Left renal cortex interstitium (tissue), 4 donors: Measurements from ENCODE around the gene ARID1B. TPM values are rescaled to one million over a fixed set of nuclear protein-coding genes. Genes with fewer than 3 reads are reported as not detected.

Experiments
- DNase-seq, 4 donors: peaks; one replicate each; pipeline ENCODE4 v3.0.0-alpha.2; 2013; ENCODE audit warnings: low read depth in 4 of 4, low spot score in 2 of 4, missing footprints in 1 of 4
- polyA plus RNA-seq, 4 donors: library from polyadenylated mRNA; unstranded; fragments of 120-200 nt; gene quantifications; one replicate each; pipeline ENCODE4 v1.2.1, GENCODE V29; 2013; ENCODE audit not compliant: insufficient read length in 4 of 4

Gene ARID1B
- polyA plus RNA-seq, 4 donors = 68.2 to 91.4 (median 76.9) TPM

DNA sequence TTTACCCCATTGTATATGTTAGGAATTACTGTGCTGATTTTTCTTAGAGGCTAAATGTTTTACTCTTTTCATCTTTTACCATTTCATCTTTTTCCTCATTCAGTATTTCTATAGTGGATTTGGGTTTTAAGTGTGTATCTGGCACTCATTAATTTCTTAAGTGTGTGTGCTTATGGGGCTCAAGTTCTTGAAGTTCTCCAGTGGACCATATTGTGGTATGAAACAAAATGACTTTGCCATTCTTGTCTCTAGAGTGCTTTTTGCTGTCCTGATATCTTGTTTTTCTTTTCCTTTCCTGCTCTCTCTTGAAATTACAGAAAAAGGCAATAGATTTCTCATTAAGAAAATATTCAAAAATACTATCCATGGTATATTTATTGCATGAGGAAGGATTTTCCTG is 123.1 kb downstream of the ARID1B start:
- DNase-seq = no peak

DNA sequence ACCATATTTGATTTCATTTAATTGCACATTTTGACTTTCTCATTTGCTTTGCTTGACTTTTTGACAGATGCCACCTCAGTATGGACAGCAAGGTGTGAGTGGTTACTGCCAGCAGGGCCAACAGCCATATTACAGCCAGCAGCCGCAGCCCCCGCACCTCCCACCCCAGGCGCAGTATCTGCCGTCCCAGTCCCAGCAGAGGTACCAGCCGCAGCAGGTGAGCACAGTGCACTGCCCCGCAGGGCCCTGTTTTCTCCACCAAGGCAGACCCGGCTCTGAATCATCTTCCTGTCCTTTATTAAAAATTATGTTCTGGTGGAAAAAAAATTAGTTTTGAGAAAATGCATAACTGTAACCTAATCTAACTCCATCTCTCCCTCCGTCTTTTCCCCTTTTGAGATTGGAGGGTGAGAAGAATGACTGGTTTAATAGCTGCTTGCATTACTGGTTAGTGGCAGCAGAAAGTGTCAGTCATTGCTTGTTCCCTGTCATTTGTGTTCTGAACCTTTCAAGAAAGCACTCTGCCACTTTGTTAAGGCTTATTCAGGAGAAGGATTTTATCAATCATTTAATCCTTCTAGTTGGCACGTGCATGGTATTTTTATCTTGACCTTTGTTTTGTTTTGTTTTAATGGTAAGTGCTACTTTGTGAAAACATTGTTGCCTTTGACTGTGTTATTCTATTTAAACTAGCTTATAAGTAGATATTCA is 124.3 kb downstream of the ARID1B start:
- no peak for DNase-seq

DNA sequence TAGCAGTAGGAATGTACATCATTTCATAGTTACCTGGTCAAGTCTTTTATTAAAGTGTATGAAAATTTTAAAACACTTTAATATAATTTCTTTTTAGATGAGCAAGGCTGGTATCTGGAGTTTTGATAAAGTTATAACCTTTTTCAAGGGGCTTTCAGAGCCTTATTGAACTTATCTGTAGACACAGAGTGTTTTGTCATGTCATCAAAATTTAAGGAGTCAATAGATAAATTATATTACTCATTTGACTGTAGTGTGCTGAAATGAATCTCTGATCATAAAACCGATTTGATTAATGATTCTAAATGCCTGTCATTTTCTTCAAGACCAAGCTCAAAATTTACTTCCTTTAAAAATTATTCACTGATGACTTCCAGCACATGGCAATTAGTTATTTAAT is 125.6 kb downstream of the ARID1B start:
- no peak for DNase-seq

- DNase-seq = no peak
Measured at GRCh38 chr6:156904176-156904967, 127.2 kb downstream of the ARID1B start.

DNA sequence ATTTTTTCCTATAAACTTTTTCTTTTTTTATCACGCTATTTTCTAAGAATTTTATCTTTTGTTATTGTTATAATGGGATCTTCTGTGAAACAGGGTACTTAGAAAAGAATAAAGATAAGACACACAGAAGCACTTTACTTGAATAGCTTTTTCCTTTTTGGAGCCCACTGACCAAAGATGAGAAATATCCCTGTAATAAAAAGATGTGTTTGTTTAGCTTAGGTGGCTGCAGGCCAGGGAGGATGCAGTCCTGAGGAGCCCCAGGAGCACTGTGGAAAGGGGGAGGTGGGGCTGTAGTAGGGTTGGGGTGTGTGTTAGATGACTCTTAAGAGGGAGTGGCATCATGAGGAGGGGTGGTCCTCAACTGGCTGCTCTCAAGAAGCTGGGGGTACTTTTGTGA is 128.6 kb downstream of the ARID1B start:
- DNase-seq = no peak

- no peak for DNase-seq
Measured at GRCh38 chr6:156906451-156906850, 129.3 kb downstream of the ARID1B start.

DNA sequence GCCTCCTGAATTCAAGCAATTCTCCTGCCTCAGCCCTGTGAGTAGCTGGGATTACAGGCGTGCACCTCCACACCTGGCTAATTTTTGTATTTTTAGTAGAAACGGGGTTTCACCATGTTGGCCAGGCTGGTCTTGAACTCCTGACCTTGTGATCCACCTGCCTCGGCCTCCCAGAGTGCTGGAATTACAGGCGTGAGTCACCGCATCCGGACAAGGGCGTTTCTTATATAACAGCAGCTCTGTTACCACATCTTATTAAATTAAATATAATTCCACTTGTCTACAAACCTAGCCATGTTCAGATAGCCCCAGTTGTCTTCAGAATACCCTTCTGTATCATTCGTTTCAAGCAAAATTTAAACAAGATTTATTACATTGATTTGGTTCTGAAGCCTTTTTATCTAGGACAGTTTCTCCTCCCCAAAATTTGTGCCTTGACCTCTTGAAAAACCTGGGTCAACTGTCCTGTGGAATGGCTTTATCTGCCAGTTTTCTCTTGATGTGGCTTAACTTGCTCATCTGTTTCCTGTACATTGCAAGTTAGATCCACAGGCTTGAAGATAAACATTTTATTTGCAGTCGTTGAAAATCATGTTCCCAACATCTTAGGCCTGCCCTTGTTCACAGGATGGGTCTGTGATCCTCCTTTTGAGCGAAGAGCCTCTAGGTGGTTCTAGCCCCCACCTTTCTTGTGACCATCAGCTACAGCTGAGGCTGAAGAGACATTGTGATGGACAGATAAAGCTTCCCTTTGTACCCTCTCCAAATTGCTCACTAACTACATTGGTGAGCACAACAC is 132.2 kb downstream of the ARID1B start:
- DNase-seq = no peak

GRCh38 chr6:156910011-156910334 is 132.8 kb downstream of the ARID1B start:
- DNase-seq = no peak

DNA sequence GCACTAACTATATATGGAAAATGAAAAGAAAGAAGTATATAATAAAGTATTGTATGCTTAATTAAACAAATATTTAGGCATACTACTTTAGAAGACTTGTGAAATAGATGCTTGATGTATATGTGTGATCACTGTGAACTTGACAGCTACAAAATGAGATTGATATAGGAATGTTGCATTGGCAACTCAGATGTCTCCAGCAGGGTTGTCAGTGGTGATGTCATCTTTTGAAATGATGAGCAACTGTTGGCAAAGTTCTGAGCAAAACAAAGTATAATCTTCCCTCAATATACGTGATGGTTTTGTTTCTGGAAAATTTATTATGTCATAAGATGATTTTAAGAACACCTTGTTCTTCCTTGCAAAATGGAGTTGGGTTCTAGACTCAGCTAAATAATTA is 133.8 kb downstream of the ARID1B start:
- DNase-seq = no peak

- no peak for DNase-seq
Measured at GRCh38 chr6:156911581-156911980, 134.4 kb downstream of the ARID1B start.

DNA sequence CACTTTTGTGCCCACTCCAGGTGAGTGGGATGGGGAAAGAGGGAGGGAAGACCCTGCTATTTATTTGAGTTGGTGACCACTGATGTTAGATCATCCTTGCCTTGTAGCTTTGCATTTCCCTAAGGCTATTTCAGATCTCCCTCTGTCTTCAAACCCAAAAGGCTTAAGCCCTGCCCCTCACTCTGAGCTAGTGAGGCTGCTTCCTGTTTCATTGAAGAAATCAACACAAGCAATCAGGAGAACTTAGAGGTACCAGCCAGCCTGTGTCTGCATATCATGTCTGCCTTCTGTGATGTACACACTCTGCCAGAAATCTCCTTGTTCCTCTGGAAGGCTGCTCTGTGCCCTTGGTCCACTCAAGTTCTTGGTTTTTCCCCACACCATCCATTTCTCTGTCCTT is 135.3 kb downstream of the ARID1B start:
- no peak for DNase-seq

GRCh38 chr6:156914181-156914580 is 137.0 kb downstream of the ARID1B start:
- no peak for DNase-seq

DNA sequence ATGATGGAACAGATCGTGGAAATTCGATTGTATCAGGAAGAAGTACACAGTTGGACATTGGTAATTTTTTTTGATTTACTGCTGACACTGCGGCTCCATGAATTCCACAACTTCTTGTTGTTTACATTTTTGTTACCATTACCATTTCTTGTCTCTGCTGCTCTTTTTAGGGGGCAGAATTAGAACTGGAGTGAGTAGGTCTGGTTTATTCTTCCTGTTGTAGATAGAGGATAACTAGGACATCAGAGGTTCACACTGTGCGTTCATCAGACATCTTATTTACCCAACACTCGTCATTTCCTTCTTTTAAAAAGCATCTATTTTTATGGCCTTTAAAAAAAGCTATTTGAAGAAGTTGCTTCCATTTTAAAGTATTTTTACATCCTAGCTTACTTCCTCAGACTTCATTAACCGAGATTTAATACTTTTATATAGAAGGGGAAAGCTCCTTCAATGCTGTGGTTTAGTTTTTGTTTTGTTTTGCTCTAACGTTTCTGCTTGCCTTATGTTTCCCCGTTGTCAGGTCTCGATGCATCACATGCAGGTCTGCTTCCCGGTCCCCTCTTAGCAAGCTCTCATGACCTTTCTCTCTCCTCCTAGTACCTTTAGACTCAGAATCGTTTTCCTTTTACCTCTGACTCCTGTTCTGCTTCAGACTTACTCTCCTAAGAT is 139.1 kb downstream of the ARID1B start:
- DNase-seq = no peak

- no peak for DNase-seq
Measured at GRCh38 chr6:156917213-156917612, 140.0 kb downstream of the ARID1B start.

DNA sequence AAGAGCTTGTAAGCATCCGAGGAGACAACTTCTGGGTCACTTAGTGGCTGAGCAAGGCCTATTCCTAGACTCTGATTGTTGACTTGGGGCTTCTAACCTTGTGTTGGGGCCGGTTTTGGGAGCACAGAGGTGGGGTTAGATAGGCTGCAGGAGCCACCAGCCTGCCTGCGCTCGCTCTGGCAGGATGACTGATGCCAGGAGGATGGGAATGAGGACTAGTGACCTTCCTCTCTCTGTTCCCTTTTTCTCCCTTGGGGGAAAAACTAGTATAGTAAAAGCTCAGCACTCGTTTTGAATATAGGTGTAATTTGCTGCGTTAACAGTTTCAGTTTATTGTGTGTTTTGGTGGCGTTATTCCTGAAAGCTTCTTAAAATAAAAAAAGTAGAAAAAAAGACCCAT is 141.5 kb downstream of the ARID1B start:
- DNase-seq = no peak

DNA sequence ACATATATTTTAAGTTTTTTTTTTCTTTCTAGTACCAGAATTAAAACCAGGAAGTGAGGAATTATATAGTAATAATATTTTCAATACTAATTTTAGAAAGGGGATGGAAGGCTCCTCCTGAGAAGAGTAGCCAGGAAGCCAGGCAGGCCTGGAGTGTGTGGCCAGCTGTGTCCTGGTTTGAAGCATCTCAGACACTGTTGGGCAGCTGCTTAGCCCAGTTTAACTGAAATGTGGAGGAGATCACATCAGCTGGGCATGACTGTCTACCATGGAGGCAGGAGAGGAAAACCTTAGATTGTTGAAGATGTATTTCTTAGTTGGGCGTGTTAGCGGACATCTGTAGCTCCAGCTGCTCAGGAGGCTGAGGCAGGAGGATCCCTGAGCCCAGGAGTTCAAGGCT is 142.2 kb downstream of the ARID1B start:
- DNase-seq = no peak

- DNase-seq = no peak
Measured at GRCh38 chr6:156919814-156920369, 142.7 kb downstream of the ARID1B start.

- no peak for DNase-seq
Measured at GRCh38 chr6:156924246-156924645, 147.1 kb downstream of the ARID1B start.

DNA sequence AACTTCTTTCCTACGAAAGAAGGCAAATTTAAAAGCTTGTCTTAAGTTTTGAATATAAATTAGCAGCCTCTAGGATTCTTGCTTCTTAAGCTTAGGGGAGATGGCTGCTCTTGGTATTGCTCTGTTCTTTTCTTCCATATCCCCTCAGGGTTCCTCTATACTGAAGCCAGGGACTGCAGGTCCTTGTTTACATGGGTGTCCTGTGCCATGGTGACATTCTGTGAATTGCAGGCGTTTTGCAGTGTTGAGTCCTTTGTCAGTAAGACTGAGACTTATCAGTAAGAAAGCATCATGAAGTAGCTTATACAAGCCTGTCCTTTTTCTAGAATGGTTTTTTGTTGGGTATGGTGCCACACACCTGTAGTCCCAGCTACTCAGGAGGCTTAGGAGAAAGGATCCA is 147.8 kb downstream of the ARID1B start:
- no peak for DNase-seq

DNA sequence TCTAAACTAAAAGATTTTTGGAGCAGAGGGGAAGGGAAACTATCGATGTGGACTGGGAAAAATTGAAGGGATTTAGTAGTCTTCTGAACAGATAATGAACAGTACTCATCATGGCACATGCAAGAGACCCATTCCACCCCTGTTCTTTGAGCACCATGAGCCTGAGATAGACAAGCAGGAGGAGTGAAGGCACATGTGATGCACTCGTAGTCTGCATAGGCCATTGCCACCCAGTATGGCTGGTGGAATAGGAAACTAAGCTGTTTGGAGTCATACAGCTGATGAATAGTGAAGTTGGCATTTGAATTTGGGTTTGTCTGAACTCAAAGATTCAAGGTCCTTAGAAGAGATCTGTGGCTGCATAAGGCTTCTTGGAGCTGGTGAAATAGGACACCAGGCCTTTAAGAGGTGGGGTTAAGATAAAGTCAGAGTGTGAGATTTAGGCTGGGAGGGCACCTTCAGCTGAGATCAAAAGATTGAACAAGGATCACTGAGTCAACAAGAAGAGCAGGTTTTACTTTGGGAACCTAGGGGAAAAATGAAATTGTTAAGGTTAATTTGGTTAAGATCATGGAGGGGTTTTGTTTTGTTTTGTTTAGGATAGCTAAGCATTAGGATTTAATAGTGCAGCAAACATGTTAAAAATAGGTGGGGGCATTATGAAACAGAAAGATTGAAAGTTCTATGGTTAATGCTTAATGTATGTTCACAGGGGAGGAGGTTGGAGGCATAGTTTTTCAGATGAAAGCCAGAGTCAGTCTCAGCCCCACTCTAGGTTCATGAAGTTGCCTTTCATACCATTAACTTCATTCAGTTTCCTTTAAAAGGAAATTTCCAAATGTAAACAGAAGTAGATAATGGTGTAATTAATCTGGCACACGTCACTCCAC is 148.8 kb downstream of the ARID1B start:
- no peak for DNase-seq
